NOMO-1 treated with DMSO at 0.1 percent for 48 hours (cell line): Measurements from ENCODE around the gene DHRS12.
A peak's percentile ranks its signal among the peaks of the same experiment; 100 is the strongest.
"Not testable (repeated sequence)": the region's sequence is repeated elsewhere in the genome, so short reads cannot be mapped to it uniquely, and the experiment has no call there.

Source experiments
- DNase-seq: peaks from one replicate; lab custom pipeline; 2025; ENCODE audit not compliant: unreplicated experiment; lab: John Stamatoyannopoulos, UW

DHRS12 gene

GRCh38 chr13:51828730-51829567 is 25.0 kb upstream of the DHRS12 start:
- peak; percentile 68 for DNase-seq

- DNase-seq: peak; percentile 71
Measured at GRCh38 chr13:51827254-51827653, 23.3 kb upstream of the DHRS12 start.

DNA sequence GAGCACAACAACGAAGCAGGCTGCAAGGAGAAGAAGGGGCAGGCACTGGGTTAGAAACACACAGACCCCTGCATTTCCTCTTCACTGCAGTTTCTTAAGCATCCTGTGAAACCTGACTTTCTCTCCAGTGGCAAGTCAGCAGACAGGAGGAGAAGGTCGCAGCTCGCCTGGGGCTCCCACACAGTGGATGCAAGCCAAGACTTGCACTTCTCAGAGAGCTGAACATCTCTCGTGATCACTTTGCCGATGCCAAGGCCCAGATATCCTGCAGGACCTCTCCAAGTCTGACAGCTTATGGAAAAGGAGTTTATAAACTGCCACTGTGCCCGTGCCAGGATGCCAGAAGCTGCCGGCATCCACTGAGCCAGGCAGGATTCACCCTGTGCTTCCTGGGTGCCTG is 22.6 kb upstream of the DHRS12 start:
- peak; percentile 8 for DNase-seq

DNA sequence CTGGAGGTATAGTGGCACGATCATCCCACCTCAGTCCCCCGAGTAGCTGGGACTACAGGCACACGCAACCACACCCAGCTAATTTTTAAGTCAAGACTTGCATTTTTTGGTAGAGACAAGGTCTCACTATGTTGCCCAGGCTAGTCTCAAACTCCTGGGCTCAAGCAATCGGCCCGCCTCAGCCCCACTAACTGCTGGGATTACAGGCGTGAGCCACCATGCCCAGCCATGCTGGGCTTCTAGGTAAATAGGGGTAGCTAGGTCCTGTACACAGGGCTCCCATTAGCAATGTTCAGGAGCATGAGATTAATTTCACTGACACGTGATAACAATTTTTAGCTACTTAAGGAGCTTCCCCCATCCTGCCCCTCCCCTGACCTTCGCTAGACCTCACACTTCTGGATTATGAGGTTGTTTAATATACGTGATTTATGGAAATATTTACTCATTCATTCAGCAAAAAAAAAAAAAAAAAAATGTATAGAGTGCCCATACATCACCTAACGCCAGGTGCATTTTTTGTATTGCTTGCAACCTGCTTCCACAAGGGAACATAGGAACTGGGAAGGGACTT is 21.8 kb upstream of the DHRS12 start:
- DNase-seq: peak; percentile 17

GRCh38 chr13:51825165-51825592 is 21.2 kb upstream of the DHRS12 start:
- DNase-seq: peak; percentile 94

DNA sequence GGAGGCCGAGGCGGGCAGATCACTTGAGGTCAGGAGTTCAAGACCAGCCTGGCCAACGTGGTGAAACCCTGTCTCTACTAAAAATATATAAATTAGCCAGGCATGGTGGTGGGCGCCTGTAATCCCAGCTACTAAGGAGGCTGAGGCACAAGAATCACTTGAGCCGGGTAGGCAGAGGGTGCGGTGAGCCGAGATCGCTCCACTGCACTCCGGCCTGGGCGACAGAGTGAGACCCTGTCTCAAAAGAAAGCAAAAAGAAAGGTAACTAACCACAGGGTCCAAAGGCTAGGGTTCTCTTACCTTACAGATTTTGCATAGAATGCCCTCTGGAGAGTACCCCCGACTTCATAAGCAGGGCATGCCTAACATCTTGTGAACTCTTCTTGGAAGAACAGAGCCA is 20.7 kb upstream of the DHRS12 start:
- not testable (repeated sequence) for DNase-seq

DNA sequence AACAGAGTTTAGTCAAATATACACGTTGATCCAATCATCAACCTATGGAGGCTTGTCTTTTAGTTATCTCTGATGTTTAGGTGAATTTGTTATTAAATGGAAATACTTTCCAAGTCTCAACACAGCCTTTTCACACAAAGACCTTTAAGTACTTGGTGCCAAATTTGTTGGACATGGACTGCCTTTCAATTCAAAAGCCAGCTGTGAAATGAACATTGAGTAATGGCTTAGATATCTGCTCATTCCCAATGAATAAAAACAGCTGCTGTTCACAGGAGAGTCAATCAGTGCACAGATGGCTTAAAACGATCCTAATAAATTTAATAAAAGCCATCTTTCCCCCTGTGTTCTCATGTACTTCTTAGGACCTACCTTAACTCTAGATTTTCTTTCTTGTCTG is 19.9 kb upstream of the DHRS12 start:
- no peak for DNase-seq

DNA sequence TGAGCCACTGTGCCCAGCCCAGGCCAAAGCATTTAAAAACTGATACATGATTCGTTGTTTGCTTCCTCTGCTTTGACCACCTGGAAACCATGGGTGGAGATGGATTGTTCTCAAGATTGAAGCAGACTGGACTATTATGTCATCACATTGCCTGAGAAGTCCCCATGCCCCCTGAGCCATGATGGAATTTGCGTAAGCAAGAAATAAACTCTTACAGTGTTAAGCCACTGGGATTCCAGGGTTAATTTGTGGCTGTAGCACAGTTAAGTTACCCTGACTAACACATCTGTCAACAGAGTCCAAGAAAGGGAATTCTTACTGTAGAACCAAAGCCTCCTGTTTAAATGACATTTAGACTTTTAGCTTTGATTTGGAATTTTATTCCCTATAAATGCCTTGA is 19.4 kb upstream of the DHRS12 start:
- DNase-seq: no peak

GRCh38 chr13:51822106-51822815 is 18.3 kb upstream of the DHRS12 start:
- DNase-seq: no peak

- peak; percentile 84 for DNase-seq
Measured at GRCh38 chr13:51821606-51822005, 17.6 kb upstream of the DHRS12 start.

DNA sequence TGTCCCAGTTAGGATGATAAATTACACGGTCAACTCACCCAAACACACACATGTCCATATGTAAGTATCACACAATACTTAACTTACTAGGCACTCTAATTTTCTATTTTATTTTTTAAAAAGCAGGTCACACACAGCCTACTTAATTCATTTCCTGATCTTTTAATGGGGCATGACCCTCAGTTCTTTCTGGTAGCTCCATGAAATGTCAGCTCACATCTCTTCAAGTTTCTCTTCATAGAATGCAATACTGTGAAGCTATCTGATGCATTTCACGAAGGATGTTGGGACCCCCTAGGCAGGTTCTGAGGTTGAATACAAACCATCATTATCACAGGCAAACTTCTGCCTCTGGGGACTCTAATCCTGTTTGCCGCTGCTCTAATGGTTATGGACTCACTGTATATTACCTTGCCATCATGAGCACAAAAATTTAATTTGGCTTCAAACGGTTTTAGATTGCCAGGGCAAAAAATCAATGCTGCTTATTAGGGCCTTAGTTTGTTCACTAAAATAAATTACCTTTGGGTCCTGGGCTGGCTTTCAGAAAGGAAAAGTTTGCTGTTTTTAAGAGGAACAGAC is 16.1 kb upstream of the DHRS12 start:
- DNase-seq: no peak

DNA sequence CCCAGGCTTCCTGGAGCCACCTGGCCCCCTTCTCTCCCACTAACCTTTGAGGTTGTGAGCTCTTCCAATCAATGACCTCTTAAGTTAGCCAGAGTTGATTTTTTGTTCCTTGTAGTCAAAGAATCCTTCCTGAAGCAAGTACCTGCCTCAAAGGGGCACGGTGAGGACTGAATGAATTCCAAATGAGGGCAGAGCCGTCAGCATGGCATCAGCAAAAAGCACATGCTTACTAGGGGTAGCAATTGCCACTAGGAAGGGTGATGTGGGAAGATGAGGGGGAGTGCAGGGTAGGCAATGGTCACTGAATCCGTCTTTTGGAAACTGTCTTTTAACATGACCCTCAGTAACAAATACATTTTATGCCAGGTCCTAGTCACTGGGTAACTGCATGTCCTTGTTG is 15.6 kb upstream of the DHRS12 start:
- DNase-seq: no peak

- DNase-seq: no peak
Measured at GRCh38 chr13:51818781-51819511, 15.0 kb upstream of the DHRS12 start.

GRCh38 chr13:51818276-51818675 is 14.3 kb upstream of the DHRS12 start:
- DNase-seq: no peak

GRCh38 chr13:51817717-51818116 is 13.8 kb upstream of the DHRS12 start:
- no peak for DNase-seq

- DNase-seq: no peak
Measured at GRCh38 chr13:51816604-51817249, 12.8 kb upstream of the DHRS12 start.

GRCh38 chr13:51815848-51816247 is 11.9 kb upstream of the DHRS12 start:
- no peak for DNase-seq

- peak; percentile 75 for DNase-seq
Measured at GRCh38 chr13:51814825-51815650, 11.1 kb upstream of the DHRS12 start.

GRCh38 chr13:51814071-51814470 is 10.1 kb upstream of the DHRS12 start:
- DNase-seq: no peak
